Muscle of leg (tissue), 11 donors: ENCODE data around the gene LPCAT1. TPM values are rescaled to one million over a fixed set of nuclear protein-coding genes. Genes with fewer than 3 reads are reported as not detected.

Source experiments
- DNase-seq: peaks from one replicate; pipeline ENCODE4 v3.0.0; 2013
- H3K27ac ChIP-seq: one replicate; pipeline ENCODE4 v1.5.1; 2013; ENCODE audit warnings: mild to moderate bottlenecking, low read length, control low read depth
- H3K27me3 ChIP-seq: one replicate; pipeline ENCODE4 v1.6.1; 2013; ENCODE audit warnings: low read length; ENCODE audit not compliant: control insufficient read depth, insufficient read depth
- H3K36me3 ChIP-seq: one replicate; pipeline ENCODE4 v1.6.1; 2013; ENCODE audit warnings: low read length; ENCODE audit not compliant: control insufficient read depth, insufficient read depth
- H3K4me1 ChIP-seq: one replicate; pipeline ENCODE4 v1.6.1; 2013; ENCODE audit warnings: low read length; ENCODE audit not compliant: control insufficient read depth, insufficient read depth
- H3K4me3 ChIP-seq: one replicate; pipeline ENCODE4 v1.5.1; 2013; ENCODE audit warnings: low read length, control low read depth
- H3K9me3 ChIP-seq: replicated peaks from 2 replicates; pipeline ENCODE4 v1.6.1; 2013; ENCODE audit warnings: low read depth, low read length; ENCODE audit not compliant: control insufficient read depth
- WGBS: methylation state at CpG from one replicate; pipeline ENCODE4 v1.1.5; 2013; ENCODE audit warnings: missing lambda C conversion rate; ENCODE audit not compliant: insufficient coverage; 5-methylcytosine and 5-hydroxymethylcytosine counted together
- polyA plus RNA-seq, 8 donors: library from polyadenylated mRNA; unstranded; fragments of 120-200 nt; gene quantifications; one replicate each; pipeline versions ENCODE4 v1.2.1 to v1.2.3, GENCODE V29; 2013; ENCODE audit warnings: inconsistent platforms in 1 of 8, low replicate concordance in 1 of 8; ENCODE audit not compliant: insufficient read length in 8 of 8, insufficient read depth in 1 of 8
- total RNA-seq: library from RNA; stranded (reverse); fragments of 120-200 nt; gene quantifications from one replicate; pipeline ENCODE4 v1.2.4, GENCODE V29; 2013

LPCAT1 gene
- total and polyA plus RNA-seq, 9 donors: 23.6 to 47.6 (median 34.1) TPM

DNA sequence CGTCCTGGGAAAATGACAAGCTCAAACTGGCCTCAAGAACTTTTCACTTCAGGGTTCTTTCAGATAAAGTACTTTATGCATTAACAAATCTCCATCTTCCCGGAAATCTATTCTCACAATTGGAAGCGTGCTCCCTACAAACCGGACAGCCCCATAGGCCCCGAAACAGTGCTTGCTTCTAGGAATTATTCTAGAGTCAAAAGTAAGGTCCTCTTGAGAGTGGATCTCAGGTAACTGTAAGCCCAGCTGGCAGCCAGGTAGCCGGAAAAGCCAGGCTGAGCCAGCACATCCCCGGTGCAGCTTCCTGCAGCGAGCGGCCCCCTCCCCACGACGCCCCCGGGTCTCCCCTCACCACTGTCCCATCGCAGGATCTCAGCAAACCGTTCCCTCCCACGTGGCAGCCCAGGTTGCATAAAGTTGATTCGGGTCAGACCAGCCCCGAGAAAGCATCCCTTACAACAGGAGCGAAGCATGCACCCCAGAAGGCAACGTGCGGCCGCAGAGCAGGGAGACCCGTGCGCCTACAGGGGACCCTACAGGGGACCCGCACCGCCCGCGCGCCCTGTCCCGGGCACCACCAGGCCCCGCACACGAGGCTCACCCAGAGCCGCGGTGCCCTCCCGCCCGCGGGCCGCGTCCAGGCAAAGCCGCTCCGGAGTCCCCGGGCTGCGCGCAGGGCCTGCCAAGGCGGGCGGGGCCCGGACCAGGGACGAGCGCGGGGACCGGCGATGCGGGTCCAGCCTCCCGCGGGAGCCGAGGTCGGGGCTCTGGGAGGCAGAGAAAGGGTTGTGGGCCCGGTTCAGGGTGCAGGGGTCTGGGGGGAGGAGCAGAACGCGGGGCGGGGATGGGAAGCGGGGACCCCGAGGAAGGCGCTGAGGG is 920 bp downstream of the LPCAT1 start:
- peak overlapping the region; percentile 13 for H3K27ac ChIP-seq
- no peaks in the 10 kb centered on the region for H3K9me3 ChIP-seq
- DNase-seq: peak; percentile 32
- peaks cover 26% of the 10 kb centered on the region for H3K4me1 ChIP-seq
- WGBS: under 1% methylated on average over 59 of the region's 63 CpGs
- H3K36me3 ChIP-seq: peaks cover 20% of the 10 kb centered on the region
- peak overlapping the region; percentile 52 for H3K4me3 ChIP-seq
- no peaks in the 10 kb centered on the region for H3K27me3 ChIP-seq

GRCh38 chr5:1521671-1522600 is 1.8 kb downstream of the LPCAT1 start:
- Histone ChIP-seq H3K4me3 (peak overlapping the region; percentile 52), H3K36me3 (peaks cover 24% of the 10 kb centered on the region), H3K27ac (peak overlapping the region; percentile 13), H3K9me3 (no peaks in the 10 kb centered on the region), H3K4me1 (peaks cover 26% of the 10 kb centered on the region), H3K27me3 (no peaks in the 10 kb centered on the region)
- peak; percentile 53 for DNase-seq
- 24% methylated on average over 28 of the region's 28 CpGs for WGBS

DNA sequence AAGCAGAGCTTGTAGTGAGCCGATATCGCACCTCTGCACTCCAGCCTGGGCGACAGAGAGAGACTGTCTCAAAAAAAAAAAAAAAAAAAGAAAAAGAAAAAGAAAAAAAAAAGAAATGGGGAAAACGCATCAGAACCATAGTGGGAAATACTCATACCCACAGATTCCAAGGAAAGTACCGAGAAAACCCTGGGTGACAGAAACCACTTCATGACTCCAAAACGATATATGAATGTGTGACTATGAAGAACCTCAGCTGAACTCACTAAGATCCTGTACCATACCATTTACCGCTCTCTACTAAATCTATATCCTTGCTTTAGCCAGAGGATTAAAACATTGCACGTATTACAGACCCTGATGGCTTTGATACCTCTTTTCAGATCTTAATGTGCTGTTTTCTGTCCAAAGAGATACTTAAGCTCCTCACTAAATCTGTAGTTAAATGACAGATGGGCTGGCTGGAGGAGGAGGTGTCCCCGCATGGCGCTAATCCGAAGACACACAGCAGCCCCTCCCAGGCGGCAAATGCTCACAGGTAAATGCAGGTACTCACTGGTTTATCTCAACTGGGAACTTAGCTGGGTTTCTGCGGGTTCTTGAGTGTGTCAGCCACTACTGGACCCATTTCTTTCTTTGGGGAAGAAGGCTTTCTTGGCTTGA is 2.8 kb downstream of the LPCAT1 start:
- no peak overlapping the region for H3K27ac ChIP-seq
- H3K36me3 ChIP-seq: peaks cover 24% of the 10 kb centered on the region
- no peak for DNase-seq
- H3K27me3 ChIP-seq: no peaks in the 10 kb centered on the region
- no peak overlapping the region for H3K4me3 ChIP-seq
- H3K9me3 ChIP-seq: no peaks in the 10 kb centered on the region
- WGBS: 100% methylated on average over 1 of the region's 13 CpGs
- peaks cover 26% of the 10 kb centered on the region for H3K4me1 ChIP-seq

DNA sequence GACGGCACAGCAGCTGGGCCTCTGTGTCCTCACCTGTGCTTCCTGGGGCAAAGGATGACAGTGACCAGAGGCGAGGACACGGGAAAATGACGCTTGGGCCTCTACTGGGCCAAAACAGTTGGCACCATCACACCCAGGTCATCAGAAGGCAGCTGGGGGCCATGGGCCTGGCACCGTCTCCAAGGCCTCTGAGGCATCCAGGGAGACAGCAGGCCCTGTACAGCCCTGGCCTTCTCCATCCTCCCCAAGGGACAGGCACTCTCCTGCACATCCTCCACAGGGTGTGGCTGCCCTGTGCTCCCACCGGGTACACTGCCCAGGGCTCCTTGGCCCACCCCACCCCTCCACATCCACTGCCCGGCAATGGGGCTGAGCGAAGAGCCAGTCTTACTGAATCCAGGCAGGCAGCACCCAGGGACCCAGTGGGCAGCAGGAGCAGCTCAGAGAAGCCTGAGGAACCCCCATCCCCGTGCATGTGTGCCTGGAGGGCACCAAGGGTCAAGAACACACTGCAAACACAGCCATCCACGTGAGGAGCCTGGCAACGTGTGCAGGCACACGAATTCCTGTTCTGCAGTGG is 4.0 kb downstream of the LPCAT1 start:
- Histone ChIP-seq H3K4me1 (peaks cover 24% of the 10 kb centered on the region), H3K27ac (no peak overlapping the region), H3K9me3 (no peaks in the 10 kb centered on the region), H3K27me3 (no peaks in the 10 kb centered on the region), H3K4me3 (no peak overlapping the region), H3K36me3 (peaks cover 24% of the 10 kb centered on the region)
- no peak for DNase-seq
- WGBS: 92% methylated on average over 11 of the region's 12 CpGs

- H3K9me3 ChIP-seq: no peaks in the 10 kb centered on the region
- peaks cover 22% of the 10 kb centered on the region for H3K4me1 ChIP-seq
- H3K36me3 ChIP-seq: peaks cover 27% of the 10 kb centered on the region
- DNase-seq: peak; percentile 46
- no peak overlapping the region for H3K4me3 ChIP-seq
- WGBS: 68% methylated on average over 19 of the region's 20 CpGs
- no peaks in the 10 kb centered on the region for H3K27me3 ChIP-seq
- H3K27ac ChIP-seq: no peak overlapping the region
Measured at GRCh38 chr5:1517838-1518237, 5.9 kb downstream of the LPCAT1 start.

- 76% methylated on average over 14 of the region's 19 CpGs for WGBS
- Histone ChIP-seq H3K36me3 (peaks cover 27% of the 10 kb centered on the region), H3K4me3 (no peak overlapping the region), H3K27ac (no peak overlapping the region), H3K9me3 (no peaks in the 10 kb centered on the region), H3K4me1 (peaks cover 12% of the 10 kb centered on the region), H3K27me3 (no peaks in the 10 kb centered on the region)
- DNase-seq: no peak
Measured at GRCh38 chr5:1516615-1517601, 6.9 kb downstream of the LPCAT1 start.

- H3K4me1 ChIP-seq: peaks cover 5% of the 10 kb centered on the region
Measured at GRCh38 chr5:1515921-1516571, 7.7 kb downstream of the LPCAT1 start.

GRCh38 chr5:1515311-1515920 is 8.3 kb downstream of the LPCAT1 start:
- Histone ChIP-seq H3K9me3 (no peaks in the 10 kb centered on the region), H3K36me3 (peaks cover 35% of the 10 kb centered on the region), H3K27me3 (no peaks in the 10 kb centered on the region), H3K27ac (no peak overlapping the region), H3K4me3 (no peak overlapping the region), H3K4me1 (peaks cover 4% of the 10 kb centered on the region)
- WGBS: 62% methylated on average over 10 of the region's 11 CpGs
- no peak for DNase-seq

More at GRCh38 chr5:1515921-1516571, 7.7 kb downstream of the LPCAT1 start:
- no peak for DNase-seq
- Histone ChIP-seq H3K4me3 (no peak overlapping the region), H3K9me3 (no peaks in the 10 kb centered on the region), H3K27me3 (no peaks in the 10 kb centered on the region), H3K27ac (no peak overlapping the region), H3K36me3 (peaks cover 29% of the 10 kb centered on the region)
- WGBS: 71% methylated on average over 7 of the region's 8 CpGs
